HEK293 (cell line): ENCODE measurements around the gene GPM6B.

Source experiments
- CTCF ChIP-seq: fragments of 450-650 bp; formaldehyde crosslinking; IDR thresholded peaks from 2 replicates; pipeline ENCODE4 v1.5.1; 2016; ENCODE audit warnings: missing biosample characterization, missing genetic modification characterization
- ZNF658 ChIP-seq: fragments of 450-650 bp; formaldehyde crosslinking; IDR thresholded peaks from 2 replicates; pipeline ENCODE4; 2016; ENCODE audit warnings: missing biosample characterization, missing genetic modification characterization

- TF ChIP-seq CTCF: no peak
- no peak for TF ChIP-seq ZNF658 (tag by site-specific recombination)
These were observed 56.5 kb downstream of the GPM6B start for GRCh38 chrX:13760426-13760825.
